ENCODE measurements around the gene TAF1C.

The TAF1C gene

DNA sequence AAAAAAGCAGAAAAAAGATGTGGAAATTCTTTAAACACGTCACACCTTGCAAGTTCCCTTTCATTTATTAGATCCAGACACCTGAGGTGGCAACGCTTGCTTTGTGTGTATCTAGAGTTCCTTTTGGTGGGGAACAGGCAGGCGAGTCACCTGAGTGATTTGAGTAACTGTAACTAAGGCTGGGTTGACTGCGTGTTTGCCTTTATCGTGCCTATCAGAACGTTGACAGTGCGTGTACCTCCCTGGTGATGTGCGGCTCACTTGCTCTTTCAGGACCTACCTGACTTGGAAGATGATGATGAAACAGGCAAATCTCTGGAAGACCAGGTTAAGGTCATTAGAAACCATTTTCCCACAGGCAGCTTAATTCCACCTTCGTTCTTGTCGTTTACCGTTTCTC, 12.5 kb downstream of the TAF1C start:
- DNase-seq (ENCODE audit: low read depth) = no peak
- TF ChIP-seq, protein P1, sequence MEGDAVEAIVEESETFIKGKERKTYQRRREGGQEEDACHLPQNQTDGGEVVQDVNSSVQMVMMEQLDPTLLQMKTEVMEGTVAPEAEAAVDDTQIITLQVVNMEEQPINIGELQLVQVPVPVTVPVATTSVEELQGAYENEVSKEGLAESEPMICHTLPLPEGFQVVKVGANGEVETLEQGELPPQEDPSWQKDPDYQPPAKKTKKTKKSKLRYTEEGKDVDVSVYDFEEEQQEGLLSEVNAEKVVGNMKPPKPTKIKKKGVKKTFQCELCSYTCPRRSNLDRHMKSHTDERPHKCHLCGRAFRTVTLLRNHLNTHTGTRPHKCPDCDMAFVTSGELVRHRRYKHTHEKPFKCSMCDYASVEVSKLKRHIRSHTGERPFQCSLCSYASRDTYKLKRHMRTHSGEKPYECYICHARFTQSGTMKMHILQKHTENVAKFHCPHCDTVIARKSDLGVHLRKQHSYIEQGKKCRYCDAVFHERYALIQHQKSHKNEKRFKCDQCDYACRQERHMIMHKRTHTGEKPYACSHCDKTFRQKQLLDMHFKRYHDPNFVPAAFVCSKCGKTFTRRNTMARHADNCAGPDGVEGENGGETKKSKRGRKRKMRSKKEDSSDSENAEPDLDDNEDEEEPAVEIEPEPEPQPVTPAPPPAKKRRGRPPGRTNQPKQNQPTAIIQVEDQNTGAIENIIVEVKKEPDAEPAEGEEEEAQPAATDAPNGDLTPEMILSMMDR (conservative IDR thresholded peaks at IDR 0.05; ENCODE audit: low read depth, low read length) = no peak
- no peak overlapping the region for H3K4me3 ChIP-seq (ENCODE audit: low read length)

- TF ChIP-seq, protein P1 (conservative IDR thresholded peaks at IDR 0.05; ENCODE audit: low read depth, low read length) = no peak
- DNase-seq (ENCODE audit: low read depth) = no peak
- no peak overlapping the region for H3K4me3 ChIP-seq (ENCODE audit: low read length)
Measured at GRCh38 chr16:84169765-84170310, 17.0 kb downstream of the TAF1C start.

GRCh38 chr16:84166796-84167695, 19.8 kb downstream of the TAF1C start:
- no peak overlapping the region for H3K4me3 ChIP-seq (ENCODE audit: low read length)
- TF ChIP-seq, protein P1 (conservative IDR thresholded peaks at IDR 0.05; ENCODE audit: low read depth, low read length) = no peak
- DNase-seq (ENCODE audit: low read depth) = no peak

DNA sequence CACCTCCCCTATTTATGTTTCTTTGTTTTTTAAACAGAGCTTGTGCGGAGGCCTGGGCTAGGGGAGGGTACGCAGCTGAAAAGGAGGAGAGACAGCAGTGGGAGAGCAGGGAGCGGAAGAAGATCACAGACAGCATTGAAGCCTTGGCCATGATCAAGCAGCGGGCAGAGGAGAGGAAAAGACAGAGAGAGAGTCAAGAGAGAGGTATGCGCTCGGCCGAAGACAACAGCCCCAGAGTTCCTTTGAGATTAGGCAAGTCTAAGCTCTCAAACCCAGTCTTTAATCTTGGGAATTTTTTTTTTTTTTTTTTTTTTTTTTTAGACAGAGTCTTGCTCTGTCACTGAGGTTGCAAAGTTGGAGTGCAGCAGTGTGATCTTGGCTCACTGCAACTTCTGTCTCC, 21.1 kb downstream of the TAF1C start:
- TF ChIP-seq, protein P1 (conservative IDR thresholded peaks at IDR 0.05; ENCODE audit: low read depth, low read length) = no peak
- H3K4me3 ChIP-seq (ENCODE audit: low read length) = no peak overlapping the region
- DNase-seq (ENCODE audit: low read depth) = no peak

DNA sequence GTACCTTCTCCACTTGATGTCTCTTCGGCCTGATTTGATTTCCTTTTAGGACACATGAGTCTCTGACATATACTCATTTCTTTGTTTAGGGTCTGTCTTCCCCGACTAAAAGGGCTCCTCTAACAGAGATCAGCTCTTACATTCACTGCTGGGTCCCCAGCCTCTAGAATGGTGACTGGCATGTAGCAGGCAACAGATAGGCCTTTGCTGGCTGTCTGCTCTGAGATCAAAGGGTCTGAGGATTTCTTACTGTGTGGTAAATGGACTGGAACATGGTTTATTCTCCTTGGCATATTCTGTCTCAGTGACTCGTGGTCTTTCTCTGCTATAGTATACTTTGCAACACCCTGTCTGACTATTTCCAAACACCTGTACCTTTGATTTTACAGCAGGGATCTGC, 25.1 kb downstream of the TAF1C start:
- TF ChIP-seq, protein P1 (conservative IDR thresholded peaks at IDR 0.05; ENCODE audit: low read depth, low read length) = no peak
- H3K4me3 ChIP-seq (ENCODE audit: low read length) = no peak overlapping the region
- DNase-seq (ENCODE audit: low read depth) = no peak

GRCh38 chr16:84161037-84161436, 25.8 kb downstream of the TAF1C start:
- no peak overlapping the region for H3K4me3 ChIP-seq (ENCODE audit: low read length)
- TF ChIP-seq, protein P1 (conservative IDR thresholded peaks at IDR 0.05; ENCODE audit: low read depth, low read length) = no peak
- no peak for DNase-seq (ENCODE audit: low read depth)

DNA sequence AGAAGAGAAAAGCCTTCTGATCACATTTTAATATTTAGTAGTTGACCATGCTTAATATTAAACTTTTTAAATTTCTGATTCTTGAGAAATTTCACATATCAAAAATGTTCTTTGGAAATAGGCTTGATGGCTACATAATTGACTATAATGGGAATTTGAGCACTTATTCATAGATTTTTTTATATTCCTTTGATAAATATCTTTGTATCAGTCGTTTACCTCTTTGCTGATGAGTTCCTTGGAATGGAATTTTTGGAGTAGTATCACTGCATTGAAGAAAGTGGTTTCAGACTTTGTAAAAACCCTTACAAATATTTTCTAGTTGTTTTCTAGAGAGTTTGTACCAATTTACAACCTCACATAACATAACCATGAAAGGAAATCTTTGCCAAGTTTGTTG, 27.1 kb downstream of the TAF1C start:
- DNase-seq (ENCODE audit: low read depth) = no peak
- H3K4me3 ChIP-seq (ENCODE audit: low read length) = no peak overlapping the region
- TF ChIP-seq, protein P1 (conservative IDR thresholded peaks at IDR 0.05; ENCODE audit: low read depth, low read length) = no peak
